SH-SY5Y (cell line): ENCODE data around the gene FAM120A.

Experiments used
- GATA2 ChIP-seq: IDR thresholded peaks from 2 replicates; pipeline ENCODE4 v1.6.1; 2011; ENCODE audit warnings: mild to moderate bottlenecking, low read depth, low read length
- GATA3 ChIP-seq: IDR thresholded peaks from 2 replicates; pipeline ENCODE4 v1.6.1; 2011; ENCODE audit warnings: low read depth, mild to moderate bottlenecking, low read length, moderate library complexity

GRCh38 chr9:93510041-93510440 lies 58.6 kb downstream of the FAM120A start:
- TF ChIP-seq GATA2, result no peak
- TF ChIP-seq GATA3, result no peak
